Central memory CD4-positive, alpha-beta T cell (primary cell): ENCODE results near the gene LAMC3.

Experiments used
- DNase-seq: peaks from one replicate; pipeline ENCODE4 v3.0.0; 2022

Gene LAMC3

GRCh38 chr9:131013015-131013755 is 4.2 kb downstream of the LAMC3 start:
- no peak for DNase-seq

GRCh38 chr9:131013771-131014676 is 5.0 kb downstream of the LAMC3 start:
- no peak for DNase-seq

GRCh38 chr9:131015112-131015511 is 6.1 kb downstream of the LAMC3 start:
- no peak for DNase-seq

GRCh38 chr9:131015876-131016397 is 7.0 kb downstream of the LAMC3 start:
- no peak for DNase-seq

GRCh38 chr9:131017067-131017466 is 8.1 kb downstream of the LAMC3 start:
- no peak for DNase-seq

DNA sequence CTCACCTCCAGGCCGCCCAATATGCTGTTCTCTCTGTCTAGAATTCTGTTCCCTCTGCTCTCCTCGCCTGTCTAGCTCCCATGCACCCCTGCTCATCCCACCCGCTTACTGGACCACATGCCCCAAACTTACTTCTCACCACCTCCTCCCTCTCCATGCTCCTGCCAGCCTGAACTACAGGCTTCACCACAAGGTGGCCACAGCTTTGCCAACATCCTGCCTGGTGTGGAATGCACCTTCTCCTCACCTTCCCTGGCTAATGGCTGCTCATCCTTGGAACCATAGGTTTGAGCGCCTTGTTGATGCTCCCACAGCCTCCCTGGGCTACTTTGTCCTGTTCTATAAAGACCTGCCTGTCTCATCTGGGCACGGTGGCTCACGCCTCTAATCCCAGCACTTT is 9.6 kb downstream of the LAMC3 start:
- DNase-seq, result no peak

DNA sequence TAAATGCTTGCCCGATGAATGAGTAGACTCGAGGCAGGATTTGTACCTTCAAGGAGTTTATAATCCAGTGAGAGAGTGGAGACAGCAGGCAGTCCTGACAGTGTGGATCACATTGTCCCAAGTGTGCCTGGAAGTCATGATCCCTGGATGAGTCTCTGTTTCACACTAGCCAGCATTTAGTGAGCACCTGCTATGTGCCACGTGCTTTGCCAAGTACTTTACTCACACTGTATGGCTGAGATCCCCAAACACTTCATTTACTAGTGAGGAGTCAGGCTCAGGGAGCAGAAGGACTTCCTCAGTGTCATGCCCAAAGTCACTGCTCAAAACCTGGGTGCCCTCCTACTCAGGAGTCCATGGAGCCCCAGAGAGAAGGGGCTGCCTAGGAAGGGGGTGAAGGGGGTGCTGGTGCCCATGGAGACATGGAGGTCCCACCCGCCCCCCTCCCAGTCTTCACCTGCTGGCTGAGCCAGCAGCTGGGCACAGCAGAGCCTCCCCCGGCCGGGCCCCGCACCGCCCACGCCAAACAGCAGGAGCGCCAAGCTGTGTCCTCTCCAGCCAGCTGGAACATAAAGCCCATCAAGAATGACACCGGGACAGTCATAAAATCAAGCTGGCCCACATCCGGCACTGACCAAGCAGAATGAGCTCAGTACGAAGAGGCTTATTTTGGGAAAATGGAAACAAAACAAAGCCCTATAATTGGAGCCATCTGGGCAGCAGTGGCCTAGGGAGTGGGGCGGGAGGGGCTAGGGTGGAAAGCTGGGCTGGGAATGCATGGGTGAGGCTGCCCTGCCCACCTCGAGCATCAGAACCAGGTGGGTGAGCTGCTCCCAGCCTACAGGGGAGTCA is 10.6 kb downstream of the LAMC3 start:
- DNase-seq, result no peak

DNA sequence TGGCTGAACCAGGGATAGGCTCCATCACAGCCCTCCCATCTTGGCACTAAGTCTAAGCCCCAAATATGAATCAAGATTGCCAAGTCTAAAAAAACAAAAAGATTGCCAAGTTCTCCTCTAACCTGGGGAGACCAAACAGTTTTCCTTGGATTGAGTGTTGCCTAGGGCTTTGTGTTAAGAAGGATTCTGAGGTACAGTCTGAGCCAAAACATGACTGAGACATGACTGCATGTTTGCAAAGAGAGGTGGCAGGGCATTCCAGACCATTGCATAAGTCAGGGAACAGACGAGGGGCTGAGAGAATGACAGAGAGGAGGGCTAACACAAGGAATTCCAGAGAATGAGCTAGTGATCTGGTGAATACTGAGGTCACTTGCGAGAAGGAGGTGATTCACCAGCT is 11.4 kb downstream of the LAMC3 start:
- DNase-seq, result no peak

DNA sequence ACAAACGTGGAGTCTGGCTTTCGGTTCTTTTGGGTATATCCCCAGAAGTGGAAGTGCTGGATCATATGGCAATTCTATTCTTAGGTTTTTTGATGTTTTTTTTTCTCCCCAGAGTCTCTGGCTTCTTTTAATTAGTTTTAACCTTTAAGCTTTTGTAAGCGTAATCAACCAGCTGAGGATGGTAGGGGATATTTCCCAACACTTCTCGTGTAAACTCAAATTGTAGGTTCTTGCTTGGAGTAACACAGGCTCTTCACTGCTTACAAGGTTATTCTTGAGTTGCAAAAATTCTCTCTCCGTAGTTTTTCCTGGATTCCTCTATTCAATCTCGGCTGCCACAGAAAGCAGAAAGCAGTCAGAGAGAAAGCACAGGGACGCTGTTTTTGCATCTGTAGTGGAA is 11.9 kb downstream of the LAMC3 start:
- no peak for DNase-seq

GRCh38 chr9:131021785-131022184 is 12.8 kb downstream of the LAMC3 start:
- no peak for DNase-seq

- no peak for DNase-seq
Observed at GRCh38 chr9:131024978-131025868, 16.2 kb downstream of the LAMC3 start.

GRCh38 chr9:131025953-131026858 is 17.2 kb downstream of the LAMC3 start:
- no peak for DNase-seq

DNA sequence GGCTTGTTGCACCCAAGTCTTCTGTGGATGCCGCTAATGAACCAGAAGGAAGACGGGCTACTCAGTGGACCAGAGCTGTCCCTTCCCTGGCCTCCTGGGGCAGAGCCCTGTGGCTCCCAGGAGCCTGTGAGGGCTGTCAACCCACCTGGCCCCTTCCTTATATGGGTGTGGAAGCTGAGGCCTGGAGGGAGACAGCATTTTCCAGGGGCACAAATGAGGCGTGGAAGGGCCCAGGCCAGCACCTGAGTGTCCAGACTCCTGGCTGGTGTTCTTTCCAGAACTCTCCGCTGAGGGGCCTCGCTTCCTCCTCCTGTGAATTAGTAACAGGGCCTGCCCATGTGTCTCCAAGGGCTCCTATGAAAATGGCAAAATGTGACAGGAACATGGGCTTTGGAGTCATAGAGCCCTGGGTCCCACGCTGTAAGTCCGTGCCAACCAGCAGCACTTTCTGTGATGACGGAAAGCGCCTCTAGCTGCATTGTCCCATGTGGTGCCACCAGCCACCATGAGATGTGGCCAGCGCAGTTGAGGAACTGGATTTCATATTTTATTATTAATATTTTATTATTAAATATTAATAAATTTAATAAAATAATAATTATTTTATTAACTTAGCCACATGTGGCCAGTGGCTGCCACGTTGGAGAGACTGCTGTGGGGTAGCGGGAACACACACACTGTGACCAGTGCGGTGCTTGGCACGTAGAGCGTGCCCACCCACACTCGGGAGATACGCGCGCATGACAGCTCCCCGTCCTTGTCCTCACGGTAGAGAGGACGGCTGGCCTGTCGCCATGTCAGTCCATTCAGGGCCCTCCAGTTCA is 18.3 kb downstream of the LAMC3 start:
- DNase-seq, result no peak

DNA sequence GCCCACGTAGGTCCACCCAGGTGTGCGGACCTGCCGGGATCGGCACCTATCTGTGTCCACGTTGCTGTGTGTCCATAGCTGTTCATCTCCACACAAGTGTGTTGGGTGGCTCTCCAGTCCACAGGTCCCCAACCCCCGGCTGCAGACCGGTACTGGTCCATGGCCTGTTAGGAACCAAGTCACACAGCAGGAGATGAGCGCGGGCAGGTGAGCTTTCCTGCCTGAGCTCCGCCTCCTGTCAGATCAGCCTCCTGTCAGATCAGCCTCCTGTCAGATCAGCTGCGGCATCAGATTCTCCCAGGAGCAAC is 18.9 kb downstream of the LAMC3 start:
- no peak for DNase-seq

- DNase-seq, result no peak
Observed at GRCh38 chr9:131028221-131028884, 19.4 kb downstream of the LAMC3 start.

GRCh38 chr9:131028931-131029573 is 20.1 kb downstream of the LAMC3 start:
- DNase-seq, result no peak

- DNase-seq, result no peak
Observed at GRCh38 chr9:131029574-131029952, 20.6 kb downstream of the LAMC3 start.

DNA sequence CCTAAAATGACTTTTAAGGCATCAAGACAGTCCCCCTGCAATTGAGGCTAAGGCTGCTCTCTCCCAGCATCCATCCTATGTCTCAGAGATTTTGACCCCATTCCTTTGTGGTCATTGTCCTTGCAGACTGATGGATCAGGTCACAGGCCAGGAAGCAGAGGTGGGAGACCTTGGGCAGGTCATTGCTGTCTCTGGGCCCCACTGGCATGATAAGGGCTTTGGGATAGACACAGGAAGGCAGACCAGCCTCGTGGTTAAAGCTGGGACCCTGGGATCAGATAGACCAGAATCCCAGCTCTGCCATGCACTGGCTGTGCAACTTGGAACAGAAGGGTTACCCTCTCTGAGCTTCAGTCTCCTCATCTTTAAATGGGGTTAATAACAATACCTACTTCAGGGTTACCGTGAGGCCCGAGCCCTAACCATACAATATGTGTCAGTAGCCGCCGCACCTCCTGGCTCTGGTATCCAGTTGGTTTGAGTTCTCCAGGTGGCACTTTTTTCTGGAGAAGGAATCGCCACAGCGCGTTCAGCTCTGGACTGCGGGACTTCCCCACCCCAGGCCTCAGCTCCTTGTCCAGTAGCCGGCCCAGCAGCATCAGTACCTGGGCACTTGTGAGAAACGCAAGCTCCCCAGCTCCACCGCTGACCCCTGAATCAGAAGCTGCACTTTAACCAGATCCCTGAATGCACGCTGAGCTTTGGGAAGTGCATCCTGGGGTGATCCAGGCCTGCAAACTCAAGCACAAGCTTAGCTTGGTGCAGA is 21.4 kb downstream of the LAMC3 start:
- DNase-seq, result no peak
